Measurements from ENCODE around the gene CUL4B. TPM values are rescaled to one million over a fixed set of nuclear protein-coding genes. Genes with fewer than 3 reads are reported as not detected.

The CUL4B gene
- total and polyA plus RNA-seq, 10 of the 15 experiments (the other 5 are each of a cell fraction or from before 2014, with no cell fraction given) = 11.0 to 37.3 (median 24.4) TPM

- FAIRE-seq = peak; percentile 47
- TF ChIP-seq EP300 (IDR thresholded peaks at IDR 0.05; ENCODE audit: borderline replicate concordance in 1 of 2, control insufficient read depth in 1 of 2, low read depth in 2 of 2, low read length in 2 of 2) (no peak), SMARCA5 (IDR thresholded peaks at IDR 0.05) (no peak), SMC3 (IDR thresholded peaks at IDR 0.05; ENCODE audit: borderline replicate concordance, low read length) (no peak), MTA3 (IDR thresholded peaks at IDR 0.05; ENCODE audit: borderline replicate concordance, low read length) (peak; percentile 47; the same call in 1 of the 2 replicates), ZBTB11 (CRISPR knock-in tag; IDR thresholded peaks at IDR 0.05) (no peak), STAT3 (IDR thresholded peaks at IDR 0.05; ENCODE audit: low read depth, low read length) (no peak), RFX5 (IDR thresholded peaks at IDR 0.05; ENCODE audit: low read depth, low read length) (no peak), ASH2L (IDR thresholded peaks at IDR 0.05; ENCODE audit: borderline replicate concordance, low read depth) (no peak), IRF3 (IDR thresholded peaks at IDR 0.05) (no peak), HSF1 (IDR thresholded peaks at IDR 0.05; ENCODE audit: low read depth, low read length) (no peak), NFYB (IDR thresholded peaks at IDR 0.05; ENCODE audit: insufficient read depth, low read depth, low read length) (no peak), RELB (IDR thresholded peaks at IDR 0.05; ENCODE audit: low read depth) (no peak), KLF5 (IDR thresholded peaks at IDR 0.05; ENCODE audit: partially characterized antibody) (no peak), TARDBP (IDR thresholded peaks at IDR 0.05; ENCODE audit: borderline replicate concordance) (no peak), RAD51 (IDR thresholded peaks at IDR 0.05) (no peak), NFYA (IDR thresholded peaks at IDR 0.05; ENCODE audit: borderline replicate concordance, low read depth, low read length) (no peak)
These were observed 43.6 kb upstream of the CUL4B start for GRCh38 chrX:120604361-120604782.

More at GRCh38 chrX:120604361-120604782, 43.6 kb upstream of the CUL4B start:
- ChIA-PET POLR2A (interaction anchor here (1.0 to 2.6 kb wide), 7 partner anchors 14 to 108 kb away, joined by 3 to 20 read pairs (median 4); partner anchors contain the start of gene CUL4B), RAD21 (ENCODE audit: unreplicated experiment) (interaction anchor here (0.7 to 1.6 kb wide), 8 partner anchors 23 to 149 kb away, joined by 3 to 17 read pairs (median 3); partner anchors contain the start of gene CUL4B), CTCF (interaction anchor here (1.1 to 1.8 kb wide), 5 partner anchors 14 to 90 kb away, joined by 3 to 5 read pairs (median 3); no protein-coding TSS in a partner anchor), SMC1A (ENCODE audit: uncharacterized antibody, unreplicated experiment) (interaction anchor here (1.0 to 2.9 kb wide), 7 partner anchors 22 to 149 kb away, joined by 3 to 21 read pairs (median 4); partner anchors contain the start of gene CUL4B)
- no peak for DNase-seq (ENCODE audit: low read depth, low spot score)
- H3K4me3 ChIP-seq = peak overlapping the region; percentile 74
- peak overlapping the region; percentile 77 for H3K27ac ChIP-seq (ENCODE audit: control insufficient read depth, insufficient read depth)
- H3K9ac ChIP-seq (ENCODE audit: control insufficient read depth, insufficient read depth, low read length) = peak overlapping the region; percentile 60
- H3K4me1 ChIP-seq (ENCODE audit: control insufficient read depth, insufficient read depth, low read length) = no peaks in the 10 kb centered on the region
- no peaks in the 10 kb centered on the region for H3K27me3 ChIP-seq (replicated peaks in 1 of 2; ENCODE audit: control insufficient read depth in 2 of 2, insufficient read depth in 2 of 2, low read length in 1 of 2)
- in situ Hi-C loops (cut with MboI) = no loop called here
- H3K4me2 ChIP-seq (ENCODE audit: control insufficient read depth, insufficient read depth) = peak overlapping the region; percentile 58
- BruUV-seq (replicated peaks) = TSS peak; percentile 83
- intact Hi-C loops (cut with micrococcal nuclease; ENCODE audit: unreplicated experiment) = loop anchor here (1.0 kb wide), 1 partner anchor 44 kb away; the partner anchor contains the start of gene CUL4B
- H3K9me3 ChIP-seq (replicated peaks; ENCODE audit: control insufficient read depth, insufficient read depth, low read length) = no peaks in the 10 kb centered on the region
- ATAC-seq = peak; percentile 91
- WGBS (ENCODE audit: insufficient coverage, insufficient replicate concordance, low lambda C conversion rate, missing lambda C conversion rate) = 2% methylated on average over 5 of the region's 5 CpGs
- H3K36me3 ChIP-seq (ENCODE audit: control insufficient read depth in 2 of 2, insufficient read depth in 2 of 2, low read length in 1 of 2) = peaks cover 0 to 5% of the 10 kb centered on the region in 2 experiments; a peak in 1 of 4 replicates
- H3K79me2 ChIP-seq (ENCODE audit: control insufficient read depth, insufficient read depth, low read length) = peaks cover 19% of the 10 kb centered on the region
- H4K20me1 ChIP-seq (ENCODE audit: control insufficient read depth, insufficient read depth) = no peaks in the 10 kb centered on the region
- peak overlapping the region; percentile 16 for H2AFZ ChIP-seq (ENCODE audit: control insufficient read depth, low read depth, low read length)

Data from GM12878 (cell line).